Kidney (tissue), 14 donors: ENCODE measurements around the gene CHIC2. TPM values are rescaled to one million over a fixed set of nuclear protein-coding genes. Genes with fewer than 3 reads are reported as not detected.

Experiments used
- DNase-seq, 5 donors: peaks; one replicate each; pipeline ENCODE4 v3.0.0-alpha.2; 2013 to 2020
- FAIRE-seq: peaks from 2 replicates; lab custom pipeline; 2012; peaks lifted over from hg19 to GRCh38; lab: Jason Lieb, UNC
- H3K27ac ChIP-seq, 2 donors: one replicate each; pipeline ENCODE4 v1.7.0; 2013; ENCODE audit warnings: low read depth in 2 of 2, low read length in 2 of 2, inconsistent platforms in 1 of 2
- H3K27me3 ChIP-seq: one replicate; pipeline ENCODE4 v1.7.1; 2013; ENCODE audit warnings: low read length, inconsistent platforms; ENCODE audit not compliant: control insufficient read depth, insufficient read depth
- H3K36me3 ChIP-seq, 3 donors: one replicate each; pipeline versions ENCODE4 v1.7.0 to v1.7.1; 2013; ENCODE audit warnings: low read length in 3 of 3, control low read depth in 1 of 3, inconsistent platforms in 1 of 3; ENCODE audit not compliant: insufficient read depth in 3 of 3, control insufficient read depth in 2 of 3
- H3K4me1 ChIP-seq, 3 donors: one replicate each; pipeline versions ENCODE4 v1.7.0 to v1.7.1; 2013; ENCODE audit warnings: low read length in 3 of 3, inconsistent platforms in 1 of 3, low read depth in 1 of 3; ENCODE audit not compliant: control insufficient read depth in 2 of 3, insufficient read depth in 2 of 3
- H3K4me3 ChIP-seq, 3 donors: one replicate each; pipeline versions ENCODE4 v1.7.0 to v1.8.1; 2013; ENCODE audit warnings: low read length in 3 of 3, control low read depth in 1 of 3, inconsistent platforms in 1 of 3
- H3K9ac ChIP-seq, 3 donors: one replicate each; pipeline versions ENCODE4 v1.7.0 to v1.7.1; 2013; ENCODE audit warnings: low read length in 3 of 3, control low read depth in 1 of 3, inconsistent platforms in 1 of 3
- H3K9me3 ChIP-seq, 3 donors: one replicate each; pipeline versions ENCODE4 v1.7.0 to v1.7.1; 2013; ENCODE audit warnings: low read length in 3 of 3, control low read depth in 1 of 3, inconsistent platforms in 1 of 3; ENCODE audit not compliant: control insufficient read depth in 2 of 3, insufficient read depth in 1 of 3
- CTCF ChIP-seq: IDR thresholded peaks from 3 replicates; pipeline ENCODE4 v1.5.1; 2012; ENCODE audit warnings: mild to moderate bottlenecking, moderate library complexity, borderline replicate concordance; ENCODE audit not compliant: insufficient read depth; ENCODE audit errors: extremely low read depth
- intact Hi-C: fragments of 100-400 bp; cut with DNase I; formaldehyde crosslinking; loops from one replicate; pipeline ENCODE4 v1.11.1; 2022
- polyA plus RNA-seq: library from polyadenylated mRNA; stranded (reverse); fragments of 350-450 nt; fragmentation: Illumina TruSeq; extraction: RNeasy Lipid Tissue Mini Kit (QIAGEN cat#74804); gene quantifications from one replicate; pipeline ENCODE4 v1.2.3, GENCODE V29; 2014; ENCODE audit warnings: low read depth, low replicate concordance; ENCODE audit not compliant: insufficient read depth
- total RNA-seq: library from RNA; stranded (reverse); fragmentation: NEBNext Ultra II Directional; extraction: Animal tissue kit (Norgen Biotek cat#: 25700); gene quantifications from one replicate; pipeline ENCODE4 v1.2.1, GENCODE V29; 2021
- donor health status: control.
- donor health status: control.
- donor health status: control.
- donor health status: control.
- donor health status: control.
- donor health status: DM: yes; HTN: yes; CAD: no.
- donor health status: Normal renal cell carcinoma (clear cell type).

CHIC2 gene
- total and polyA plus RNA-seq, 2 donors from 2014 or later, result 13.5 to 26.6 TPM

DNA sequence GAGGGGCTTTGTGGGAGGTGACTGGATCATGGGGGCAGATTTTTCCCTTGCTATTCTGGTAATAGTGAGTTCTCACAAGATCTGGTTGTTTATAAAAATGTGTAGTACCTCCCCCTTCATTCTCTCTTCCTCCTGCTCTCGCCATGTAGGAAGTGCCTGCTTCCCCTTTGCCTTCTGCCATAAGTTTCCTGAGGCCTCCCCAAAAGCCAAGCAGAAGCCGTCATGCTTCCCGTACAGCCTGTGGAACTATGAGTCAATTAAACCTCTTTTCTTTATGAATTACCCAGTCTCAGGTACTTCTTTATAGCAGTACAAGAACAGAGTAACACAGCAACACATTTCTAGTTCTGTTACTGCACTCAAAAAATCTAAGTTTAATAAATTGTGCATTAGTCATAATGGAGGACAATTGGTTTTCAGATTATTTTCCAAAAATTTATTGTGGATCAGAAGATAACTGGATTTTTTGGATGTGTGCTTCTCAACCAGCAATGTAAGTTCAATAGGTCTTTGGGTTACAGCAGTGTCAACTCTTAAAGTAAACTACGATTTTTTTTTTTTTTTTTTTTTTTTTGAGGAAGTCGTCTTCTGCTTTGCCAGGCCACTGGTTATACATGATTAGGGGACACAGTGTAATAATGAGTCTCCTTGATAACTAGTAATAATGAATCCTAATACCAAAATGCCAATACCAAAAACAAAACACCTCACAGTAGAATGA lies 69.9 kb downstream of the CHIC2 start:
- FAIRE-seq (no peak), DNase-seq (no peak)
- H3K36me3 ChIP-seq, result peaks cover 0 to 2% (median 0%) of the 10 kb centered on the region in 3 donors
- no peaks in the 10 kb centered on the region for H3K9me3 ChIP-seq
- H3K4me1 ChIP-seq, result no peaks in the 10 kb centered on the region
- no peak for TF ChIP-seq CTCF
- intact Hi-C loops, result no loop called here
- H3K4me3 ChIP-seq, result no peak overlapping the region
- no peaks in the 10 kb centered on the region for H3K27me3 ChIP-seq
- H3K27ac ChIP-seq, result no peak overlapping the region
- H3K9ac ChIP-seq, result no peak overlapping the region

DNA sequence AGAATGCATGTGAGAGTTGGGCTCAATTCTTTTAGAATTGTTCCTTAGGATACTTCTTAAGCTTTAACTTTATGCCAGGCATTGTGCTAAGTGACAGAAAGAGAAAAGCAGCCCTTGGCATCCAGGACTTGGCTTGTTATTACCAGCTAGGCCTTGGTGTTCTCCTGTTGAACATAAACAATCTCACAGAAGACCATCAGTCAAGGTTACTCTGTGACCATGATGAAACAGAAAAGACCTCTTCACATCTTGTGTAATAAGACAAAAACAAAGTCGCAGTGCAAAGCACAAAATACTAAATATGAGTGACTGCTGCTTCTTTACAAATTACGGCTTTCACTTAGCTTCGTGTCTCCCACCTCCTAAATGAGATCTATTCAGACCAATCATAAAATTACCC lies 71.6 kb downstream of the CHIC2 start:
- FAIRE-seq, result no peak
- no peak for TF ChIP-seq CTCF
- Histone ChIP-seq H3K27ac (no peak overlapping the region), H3K4me3 (no peak overlapping the region), H3K36me3 (peaks cover 0 to 2% (median 0%) of the 10 kb centered on the region in 3 donors), H3K9me3 (no peaks in the 10 kb centered on the region), H3K27me3 (no peaks in the 10 kb centered on the region), H3K4me1 (no peaks in the 10 kb centered on the region), H3K9ac (no peak overlapping the region)
- no peak for DNase-seq
- intact Hi-C loops, result no loop called here

DNA sequence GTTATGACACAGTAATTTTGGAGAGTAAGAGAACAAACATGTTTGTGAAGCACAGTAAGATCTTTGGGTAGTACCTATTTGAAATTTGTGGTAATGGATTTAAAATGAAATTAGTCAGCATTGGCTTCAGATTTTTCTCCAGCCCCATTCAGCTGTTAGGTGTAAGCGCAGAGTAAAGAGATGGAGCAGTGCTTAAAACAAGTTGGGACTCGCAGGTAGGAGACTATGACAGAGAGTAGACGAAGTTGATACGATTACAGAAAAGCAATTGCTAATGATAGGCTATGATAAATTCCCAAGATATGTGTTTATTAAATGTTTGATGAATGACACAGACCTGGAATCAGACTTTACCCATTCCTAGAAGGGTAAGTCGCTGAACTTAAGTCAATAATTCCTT lies 72.6 kb downstream of the CHIC2 start:
- intact Hi-C loops, result no loop called here
- H3K9me3 ChIP-seq, result no peaks in the 10 kb centered on the region
- no peaks in the 10 kb centered on the region for H3K27me3 ChIP-seq
- FAIRE-seq (no peak), DNase-seq (no peak)
- H3K4me3 ChIP-seq, result no peak overlapping the region
- peaks cover 0 to 2% (median 0%) of the 10 kb centered on the region in 3 donors for H3K36me3 ChIP-seq
- no peak overlapping the region for H3K9ac ChIP-seq
- H3K27ac ChIP-seq, result no peak overlapping the region
- H3K4me1 ChIP-seq, result no peaks in the 10 kb centered on the region
- no peak for TF ChIP-seq CTCF

DNA sequence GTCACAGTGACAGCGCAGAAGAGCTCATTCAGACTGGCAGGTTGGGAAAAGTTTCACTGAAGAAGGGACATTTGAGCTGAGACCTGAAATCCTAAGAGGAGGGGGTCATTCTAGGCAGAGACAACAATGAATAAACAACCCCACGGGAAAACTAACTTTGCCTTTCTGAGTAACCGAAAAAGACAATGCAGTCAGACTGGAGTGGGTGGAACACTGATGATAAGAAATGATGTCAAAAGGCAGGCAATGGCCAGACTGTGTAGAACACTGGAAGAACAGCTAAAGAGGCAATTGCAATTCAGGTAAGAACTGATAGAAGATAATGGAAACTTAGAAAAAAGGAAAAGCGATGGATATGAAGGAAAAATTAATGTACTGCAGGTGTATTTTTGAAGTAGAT lies 73.8 kb downstream of the CHIC2 start:
- Histone ChIP-seq H3K36me3 (peaks cover 0 to 2% (median 0%) of the 10 kb centered on the region in 3 donors), H3K4me3 (no peak overlapping the region), H3K9me3 (no peaks in the 10 kb centered on the region), H3K9ac (no peak overlapping the region), H3K27ac (no peak overlapping the region), H3K4me1 (no peaks in the 10 kb centered on the region), H3K27me3 (no peaks in the 10 kb centered on the region)
- FAIRE-seq, result no peak
- no peak for TF ChIP-seq CTCF
- intact Hi-C loops, result no loop called here
- DNase-seq, result no peak
